HuH-7 (cell line): Measurements from ENCODE around the gene ATP1A4.
A peak's percentile ranks its signal among the peaks of the same experiment; 100 is the strongest.
"Not testable (repeated sequence)": the region's sequence is repeated elsewhere in the genome, so short reads cannot be mapped to it uniquely, and the experiment has no call there.

Source experiments
- DNase-seq: peaks from one replicate; pipeline ENCODE4 v3.0.0; 2011; ENCODE audit warnings: low spot score

Gene ATP1A4

DNA sequence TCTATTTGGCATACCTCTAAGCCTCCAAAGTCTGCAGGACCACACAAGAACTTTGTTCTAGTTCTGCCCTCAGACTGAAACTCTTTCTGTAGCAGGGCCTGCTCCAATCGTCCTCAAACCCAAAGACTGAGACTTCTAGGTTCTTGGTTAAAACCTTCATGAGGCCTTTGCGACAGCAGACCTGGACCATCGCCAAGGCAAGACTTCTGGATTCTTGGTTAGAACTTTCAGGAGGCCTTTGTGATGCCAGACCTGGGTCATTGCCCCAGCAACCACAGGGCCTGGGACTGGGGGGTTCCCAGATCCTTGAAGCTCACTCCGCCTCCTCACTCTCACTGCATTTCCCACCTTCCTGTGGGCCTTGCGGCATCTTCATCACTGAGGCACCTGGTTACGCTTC lies at the start of gene ATP1A4:
ATP1A4 (plus strand) TSS at position 301 of the 400 bp plus-strand sequence. CDS start 438 bp downstream, outside the sequence.
- DNase-seq: no peak

GRCh38 chr1:160101717-160102522 lies 49.5 kb upstream of the ATP1A4 start:
- no peak for DNase-seq

DNA sequence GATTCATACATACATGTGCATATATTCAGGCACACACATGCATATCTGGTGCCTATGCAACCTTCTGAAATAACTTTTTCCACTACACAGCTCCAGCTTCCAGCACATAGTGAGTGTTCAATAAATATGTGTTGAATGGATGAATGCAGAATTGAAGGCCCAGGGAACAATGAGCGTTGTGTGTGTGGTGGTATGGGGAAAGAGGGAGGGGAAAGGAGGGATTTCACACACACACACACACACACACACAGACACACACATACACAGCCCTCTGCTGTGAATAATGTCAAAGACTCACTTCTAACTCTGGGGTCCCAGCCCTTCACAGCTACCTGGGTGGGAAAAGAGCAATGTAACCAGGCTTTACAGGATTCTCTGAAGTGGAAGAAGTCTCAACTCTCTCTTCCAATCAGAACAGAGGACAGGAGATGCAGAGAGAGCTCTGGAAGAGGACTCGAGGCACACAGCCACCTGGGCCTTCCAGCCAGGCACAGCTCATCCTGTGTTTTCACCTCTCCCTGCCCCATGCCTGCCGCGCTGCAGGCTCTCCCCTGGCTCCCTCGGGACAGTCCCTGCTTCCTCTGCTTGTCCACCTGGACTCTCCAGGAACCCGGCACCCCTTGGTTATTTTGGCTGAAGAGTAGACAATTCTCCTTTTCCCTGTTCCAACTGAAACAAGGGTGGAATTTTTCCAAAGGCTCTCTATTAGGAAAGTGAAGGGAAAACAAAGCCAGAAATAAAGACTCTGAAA lies 47.6 kb upstream of the ATP1A4 start:
- DNase-seq: no peak

DNA sequence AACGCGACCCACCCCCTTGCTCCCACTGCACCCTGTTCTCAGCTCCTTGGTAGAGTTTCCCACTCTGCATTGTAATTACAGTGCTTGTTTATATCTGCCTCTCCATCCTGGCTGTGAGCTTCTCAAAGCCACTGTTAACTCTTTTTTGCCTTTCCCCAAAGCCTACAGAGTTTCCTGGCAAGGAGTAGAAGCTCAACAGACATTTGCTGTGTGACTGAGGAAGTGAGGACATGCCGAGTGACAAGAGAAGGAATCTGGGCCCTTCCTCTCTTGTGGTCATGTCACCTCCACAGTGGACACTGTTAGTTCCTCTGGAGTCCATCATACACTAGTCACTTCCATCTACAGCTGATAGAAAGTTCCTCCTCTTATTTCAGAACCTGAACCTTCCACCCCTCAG lies 46.9 kb upstream of the ATP1A4 start:
- DNase-seq: no peak

DNA sequence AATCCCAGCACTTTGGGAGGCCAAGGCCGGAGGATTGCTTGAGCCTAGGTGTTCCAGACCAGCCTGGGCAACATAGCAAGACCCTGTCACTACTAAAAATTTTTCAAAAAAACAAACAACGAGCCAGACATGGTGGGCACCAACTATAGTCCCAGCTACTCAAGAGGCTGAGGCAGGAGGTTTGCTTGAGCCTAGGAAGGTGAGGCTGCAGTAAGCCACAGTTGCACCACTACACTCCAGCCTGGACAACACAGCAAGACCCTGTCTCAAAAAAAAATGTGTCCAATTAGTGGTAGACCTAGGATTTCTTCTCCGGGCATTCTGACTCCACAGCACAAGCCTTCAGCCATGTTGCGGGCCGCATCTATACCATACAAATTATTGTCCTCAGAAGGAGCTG lies 46.2 kb upstream of the ATP1A4 start:
- DNase-seq: no peak

GRCh38 chr1:160107512-160107911 lies 43.9 kb upstream of the ATP1A4 start:
- DNase-seq: no peak

DNA sequence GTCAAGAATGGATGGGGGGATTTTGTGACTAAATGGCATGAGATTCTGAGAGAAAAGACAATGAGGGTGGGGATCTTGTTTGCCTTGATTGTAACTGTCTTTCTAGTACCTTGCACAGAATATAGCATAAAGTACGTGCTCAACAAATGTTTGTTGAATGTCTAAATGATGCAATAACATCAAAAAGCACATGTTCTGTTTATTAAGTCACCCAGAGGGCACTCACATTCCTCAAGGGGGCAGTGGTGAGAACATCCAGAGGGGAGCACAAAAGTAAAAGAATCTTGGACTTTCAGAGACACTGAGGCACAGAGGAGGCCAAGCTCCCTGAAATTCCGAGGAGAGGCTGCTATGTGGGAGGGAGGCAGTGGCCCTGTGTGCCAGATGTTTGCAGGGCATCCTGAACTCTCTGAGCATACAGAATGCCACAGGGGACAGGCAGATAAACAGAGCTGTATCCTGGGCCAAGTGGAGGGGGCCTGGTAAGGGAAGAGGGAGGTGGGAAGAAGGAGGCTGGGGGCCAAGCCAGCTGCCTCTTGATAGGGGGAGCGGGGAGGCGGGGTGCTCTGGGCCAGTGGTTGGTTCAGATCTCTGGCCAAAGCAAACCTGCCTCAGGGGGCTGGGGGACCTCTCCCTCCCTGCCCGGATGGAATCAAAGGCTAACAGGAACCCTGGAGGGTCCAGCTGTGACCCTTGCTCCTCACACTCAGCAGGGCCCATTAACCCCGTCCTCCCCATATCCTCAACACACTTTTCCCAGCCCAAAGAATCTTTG lies 42.3 kb upstream of the ATP1A4 start:
- peak; percentile 41 for DNase-seq

- DNase-seq: no peak
Measured at GRCh38 chr1:160109686-160110085, 41.7 kb upstream of the ATP1A4 start.

- DNase-seq: not testable (repeated sequence)
Measured at GRCh38 chr1:160111462-160111861, 39.9 kb upstream of the ATP1A4 start.

DNA sequence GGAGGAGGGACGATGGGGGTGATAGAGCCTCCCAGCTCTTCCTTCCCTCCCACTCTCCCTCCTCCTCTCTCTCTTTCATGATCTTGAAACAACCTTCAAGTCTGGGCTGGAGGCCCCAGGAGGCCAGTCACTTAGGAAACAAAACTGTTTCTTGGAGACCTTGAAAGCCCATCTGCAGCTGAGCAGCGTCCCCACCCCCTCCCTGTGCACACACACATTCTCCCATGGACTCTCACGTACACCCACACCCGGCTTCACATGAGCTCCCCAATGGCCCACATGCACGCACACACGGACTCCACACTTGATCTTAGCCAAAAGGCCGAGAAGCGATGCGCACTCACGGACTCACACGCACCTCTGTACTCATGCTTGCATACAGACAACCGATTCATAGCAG lies 39.0 kb upstream of the ATP1A4 start:
- DNase-seq: no peak

- no peak for DNase-seq
Measured at GRCh38 chr1:160113407-160113806, 38.0 kb upstream of the ATP1A4 start.

GRCh38 chr1:160114085-160114484 lies 37.3 kb upstream of the ATP1A4 start:
- DNase-seq: no peak

- DNase-seq: no peak
Measured at GRCh38 chr1:160115545-160116282, 35.7 kb upstream of the ATP1A4 start, which contains the start of gene ATP1A2. TSS of gene ATP1A2 (plus strand) at chr1:160115759. CDS start at chr1:160115862, 103 bp downstream.

- no peak for DNase-seq
Measured at GRCh38 chr1:160116283-160117147, 34.9 kb upstream of the ATP1A4 start.

- no peak for DNase-seq
Measured at GRCh38 chr1:160117300-160117699, 34.1 kb upstream of the ATP1A4 start.

DNA sequence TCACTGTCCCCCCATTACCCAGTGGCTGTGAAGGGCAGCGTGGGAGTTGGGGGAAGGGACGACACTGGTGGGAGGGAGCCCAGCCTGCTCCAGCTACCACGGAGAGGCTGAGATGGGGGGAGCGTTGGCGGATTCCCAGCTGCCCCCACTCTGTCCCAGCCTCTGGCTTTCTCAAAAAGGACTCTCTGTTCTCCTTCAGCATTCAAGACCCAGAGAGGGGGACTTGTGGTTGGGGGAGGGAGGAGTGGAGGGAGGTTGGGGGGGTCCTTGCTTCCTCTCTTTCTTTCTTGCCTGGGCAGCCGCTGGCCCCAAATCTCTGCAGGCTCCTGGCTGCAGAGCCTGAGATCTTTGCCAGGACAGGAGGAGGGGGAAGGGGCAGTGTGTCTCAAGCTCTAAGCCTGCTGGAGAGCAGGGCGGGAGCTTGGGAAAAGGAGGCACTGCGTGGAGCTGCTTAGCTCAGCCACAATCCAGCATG lies 33.7 kb upstream of the ATP1A4 start:
- no peak for DNase-seq

DNA sequence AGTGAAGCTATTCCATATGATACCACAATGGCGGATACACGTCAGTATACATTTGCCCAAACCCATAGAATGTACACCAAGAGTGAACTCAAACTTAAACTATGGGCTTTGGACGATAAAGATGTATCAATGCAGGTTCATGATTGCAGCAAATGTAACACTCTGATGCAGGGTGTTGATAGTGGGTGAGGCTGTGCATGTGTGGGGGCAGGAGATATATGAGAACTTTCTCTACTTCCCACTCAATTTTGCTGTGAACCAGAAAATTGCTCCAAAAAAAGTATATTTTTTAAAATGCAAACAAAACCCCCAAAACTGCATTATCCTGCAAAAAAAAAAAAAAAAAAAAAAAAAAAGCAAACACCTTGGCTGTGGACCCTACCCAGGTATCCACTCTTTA lies 32.5 kb upstream of the ATP1A4 start:
- DNase-seq: no peak

- no peak for DNase-seq
Measured at GRCh38 chr1:160120797-160121196, 30.6 kb upstream of the ATP1A4 start.

DNA sequence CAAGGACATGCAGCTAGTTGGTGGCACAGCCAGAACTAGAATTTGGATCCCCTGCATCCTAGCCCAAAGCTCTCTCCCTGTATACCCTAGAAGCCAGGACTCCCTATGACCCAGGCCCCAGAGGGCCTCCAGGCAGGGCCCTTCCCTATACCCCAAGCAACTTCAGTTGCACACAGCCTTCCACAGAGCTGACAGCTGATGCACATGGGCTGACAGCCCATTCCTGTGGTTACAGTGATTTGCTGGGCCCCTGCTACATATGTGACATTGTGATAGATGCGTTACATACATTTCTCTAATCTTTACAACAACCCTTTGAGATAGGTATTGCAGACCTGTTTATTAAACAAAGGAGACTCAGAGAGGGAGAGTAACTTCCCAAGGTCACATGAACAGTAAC lies 30.0 kb upstream of the ATP1A4 start:
- no peak for DNase-seq

GRCh38 chr1:160122978-160123495 lies 28.4 kb upstream of the ATP1A4 start:
- DNase-seq: no peak
